ENCODE data around the gene PCSK6.
A peak's percentile ranks its signal among the peaks of the same experiment; 100 is the strongest.

The PCSK6 gene

GRCh38 chr15:101500865-101501551 is 11.5 kb upstream of the PCSK6 start:
- H3K27me3 ChIP-seq (replicated peaks; ENCODE audit: control insufficient read depth, insufficient read depth, low read length), result peaks cover 1% of the 10 kb centered on the region
- DNase-seq (ENCODE audit: extremely low read depth, insufficient read length), result no peak
- H3K4me3 ChIP-seq (replicated peaks; ENCODE audit: low read depth, low read length), result no peak overlapping the region
- H3K36me3 ChIP-seq (ENCODE audit: control insufficient read depth, insufficient read depth, low read length), result no peaks in the 10 kb centered on the region
- no peak for TF ChIP-seq CTCF (IDR thresholded peaks at IDR 0.05; ENCODE audit: insufficient read depth, low read length, poor library complexity, severe bottlenecking)

- DNase-seq (ENCODE audit: extremely low read depth, insufficient read length), result peak; percentile 26
- Histone ChIP-seq H3K4me3 (replicated peaks; ENCODE audit: low read depth, low read length) (no peak overlapping the region), H3K27me3 (replicated peaks; ENCODE audit: control insufficient read depth, insufficient read depth, low read length) (peaks cover 2% of the 10 kb centered on the region), H3K36me3 (ENCODE audit: control insufficient read depth, insufficient read depth, low read length) (no peaks in the 10 kb centered on the region)
- no peak for TF ChIP-seq CTCF (IDR thresholded peaks at IDR 0.05; ENCODE audit: insufficient read depth, low read length, poor library complexity, severe bottlenecking)
Measured at GRCh38 chr15:101499863-101500713, 10.6 kb upstream of the PCSK6 start.

GRCh38 chr15:101498717-101499480 is 9.4 kb upstream of the PCSK6 start:
- DNase-seq (ENCODE audit: extremely low read depth, insufficient read length), result no peak
- Histone ChIP-seq H3K4me3 (replicated peaks; ENCODE audit: low read depth, low read length) (no peak overlapping the region), H3K36me3 (ENCODE audit: control insufficient read depth, insufficient read depth, low read length) (no peaks in the 10 kb centered on the region), H3K27me3 (replicated peaks; ENCODE audit: control insufficient read depth, insufficient read depth, low read length) (peaks cover 2% of the 10 kb centered on the region)
- TF ChIP-seq CTCF (IDR thresholded peaks at IDR 0.05; ENCODE audit: insufficient read depth, low read length, poor library complexity, severe bottlenecking), result no peak

GRCh38 chr15:101498076-101498716 is 8.7 kb upstream of the PCSK6 start:
- no peak for TF ChIP-seq CTCF (IDR thresholded peaks at IDR 0.05; ENCODE audit: insufficient read depth, low read length, poor library complexity, severe bottlenecking)
- no peak overlapping the region for H3K4me3 ChIP-seq (replicated peaks; ENCODE audit: low read depth, low read length)
- H3K27me3 ChIP-seq (replicated peaks; ENCODE audit: control insufficient read depth, insufficient read depth, low read length), result peaks cover 2% of the 10 kb centered on the region
- H3K36me3 ChIP-seq (ENCODE audit: control insufficient read depth, insufficient read depth, low read length), result no peaks in the 10 kb centered on the region
- DNase-seq (ENCODE audit: extremely low read depth, insufficient read length), result no peak

GRCh38 chr15:101497484-101498034 is 8.1 kb upstream of the PCSK6 start:
- Histone ChIP-seq H3K4me3 (replicated peaks; ENCODE audit: low read depth, low read length) (no peak overlapping the region), H3K27me3 (replicated peaks; ENCODE audit: control insufficient read depth, insufficient read depth, low read length) (peaks cover 2% of the 10 kb centered on the region), H3K36me3 (ENCODE audit: control insufficient read depth, insufficient read depth, low read length) (no peaks in the 10 kb centered on the region)
- DNase-seq (ENCODE audit: extremely low read depth, insufficient read length), result no peak
- no peak for TF ChIP-seq CTCF (IDR thresholded peaks at IDR 0.05; ENCODE audit: insufficient read depth, low read length, poor library complexity, severe bottlenecking)

All from GM06990 (cell line).